ENCODE results near the gene DOCK4. TPM values are rescaled to one million over a fixed set of nuclear protein-coding genes. Genes with fewer than 3 reads are reported as not detected.

DOCK4 gene
- total RNA-seq, 1 donor from 2014 or later: 0.73 TPM

DNA sequence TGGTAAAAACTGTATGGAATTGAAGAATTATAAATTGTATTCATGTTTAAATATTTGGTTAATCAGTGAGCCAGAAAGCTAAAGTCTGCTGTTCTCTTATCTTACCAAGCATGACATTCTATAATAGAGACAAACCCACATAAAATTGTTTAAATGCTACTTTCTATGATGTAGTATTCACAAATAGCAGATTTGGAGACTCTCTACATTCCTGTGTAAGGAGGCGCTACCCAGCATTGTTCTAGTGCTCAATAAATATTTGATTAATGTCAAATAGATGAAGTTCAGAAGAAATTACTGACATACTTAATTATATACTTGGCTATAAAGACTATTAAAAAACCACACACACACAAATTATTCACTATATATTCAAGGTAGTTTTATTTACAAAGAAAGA lies 49.8 kb downstream of the DOCK4 start:
- Mint-ChIP-seq H3K36me3 (ENCODE audit: low read depth) (no peaks in the 10 kb centered on the region), H3K27ac (no peak overlapping the region), H3K4me1 (peaks cover 4% of the 10 kb centered on the region), H3K4me3 (no peak overlapping the region), H3K9me3 (no peaks in the 10 kb centered on the region), H3K27me3 (no peaks in the 10 kb centered on the region)
- ChIA-PET CTCF (no interaction called here), POLR2A (no interaction called here)
- intact Hi-C loops (cut with micrococcal nuclease): no loop called here
- ATAC-seq (ENCODE audit: low read depth) (no peak), DNase-seq (no peak)
- TF ChIP-seq, protein P1, sequence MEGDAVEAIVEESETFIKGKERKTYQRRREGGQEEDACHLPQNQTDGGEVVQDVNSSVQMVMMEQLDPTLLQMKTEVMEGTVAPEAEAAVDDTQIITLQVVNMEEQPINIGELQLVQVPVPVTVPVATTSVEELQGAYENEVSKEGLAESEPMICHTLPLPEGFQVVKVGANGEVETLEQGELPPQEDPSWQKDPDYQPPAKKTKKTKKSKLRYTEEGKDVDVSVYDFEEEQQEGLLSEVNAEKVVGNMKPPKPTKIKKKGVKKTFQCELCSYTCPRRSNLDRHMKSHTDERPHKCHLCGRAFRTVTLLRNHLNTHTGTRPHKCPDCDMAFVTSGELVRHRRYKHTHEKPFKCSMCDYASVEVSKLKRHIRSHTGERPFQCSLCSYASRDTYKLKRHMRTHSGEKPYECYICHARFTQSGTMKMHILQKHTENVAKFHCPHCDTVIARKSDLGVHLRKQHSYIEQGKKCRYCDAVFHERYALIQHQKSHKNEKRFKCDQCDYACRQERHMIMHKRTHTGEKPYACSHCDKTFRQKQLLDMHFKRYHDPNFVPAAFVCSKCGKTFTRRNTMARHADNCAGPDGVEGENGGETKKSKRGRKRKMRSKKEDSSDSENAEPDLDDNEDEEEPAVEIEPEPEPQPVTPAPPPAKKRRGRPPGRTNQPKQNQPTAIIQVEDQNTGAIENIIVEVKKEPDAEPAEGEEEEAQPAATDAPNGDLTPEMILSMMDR (IDR thresholded peaks at IDR 0.05): no peak

DNA sequence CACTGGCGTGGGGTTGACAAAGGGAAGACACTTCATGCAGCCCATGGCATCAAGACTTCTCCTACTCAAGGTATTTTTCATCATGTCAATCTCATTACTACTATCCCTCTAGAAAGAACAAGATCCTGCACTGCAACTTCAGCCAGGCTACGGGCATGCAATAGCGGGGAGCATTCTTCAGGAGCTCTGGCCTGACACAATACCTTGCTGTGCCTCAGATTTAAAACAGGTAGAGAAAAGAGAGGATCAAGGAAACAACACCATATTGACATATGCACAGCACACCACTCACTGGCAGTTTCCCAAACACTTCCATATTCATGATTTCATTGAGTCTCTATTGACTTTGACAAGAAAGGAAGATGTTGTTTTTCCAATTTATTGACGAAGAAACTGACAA lies 51.5 kb downstream of the DOCK4 start:
- H3K27me3 Mint-ChIP-seq: peaks cover 6% of the 10 kb centered on the region
- no peaks in the 10 kb centered on the region for H3K36me3 Mint-ChIP-seq (ENCODE audit: low read depth)
- CTCF ChIA-PET: no interaction called here
- ATAC-seq (ENCODE audit: low read depth) (no peak), DNase-seq (no peak)
- no peak overlapping the region for H3K27ac Mint-ChIP-seq
- no peaks in the 10 kb centered on the region for H3K9me3 Mint-ChIP-seq
- TF ChIP-seq, protein P1 (IDR thresholded peaks at IDR 0.05): no peak
- POLR2A ChIA-PET: no interaction called here
- H3K4me3 Mint-ChIP-seq: no peak overlapping the region
- intact Hi-C loops (cut with micrococcal nuclease): no loop called here
- peaks cover 4% of the 10 kb centered on the region for H3K4me1 Mint-ChIP-seq

DNA sequence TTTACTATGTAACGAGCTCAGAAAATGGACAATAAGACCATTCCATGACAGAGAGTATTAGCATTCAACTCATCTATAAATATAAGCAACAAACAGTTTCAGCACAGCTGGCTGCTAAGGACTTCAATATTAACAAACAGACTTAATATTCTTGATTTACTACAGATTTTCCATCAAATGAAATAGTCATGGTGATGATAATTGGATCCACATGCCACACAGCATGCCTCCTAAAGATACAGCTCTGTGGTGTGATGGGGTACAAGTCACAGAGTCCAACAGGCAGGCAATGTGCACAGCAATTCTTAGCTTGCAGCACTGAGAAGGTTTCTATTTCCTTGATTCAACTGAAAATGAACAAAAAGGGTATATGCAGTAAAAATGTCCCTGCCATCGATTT lies 54.0 kb downstream of the DOCK4 start:
- Mint-ChIP-seq H3K4me3 (no peak overlapping the region), H3K27me3 (peaks cover 15% of the 10 kb centered on the region), H3K4me1 (no peaks in the 10 kb centered on the region), H3K36me3 (ENCODE audit: low read depth) (no peaks in the 10 kb centered on the region), H3K9me3 (no peaks in the 10 kb centered on the region), H3K27ac (no peak overlapping the region)
- ChIA-PET CTCF (no interaction called here), POLR2A (no interaction called here)
- TF ChIP-seq, protein P1 (IDR thresholded peaks at IDR 0.05): no peak
- no peak for ATAC-seq (ENCODE audit: low read depth)
- intact Hi-C loops (cut with micrococcal nuclease): no loop called here
- DNase-seq: no peak

DNA sequence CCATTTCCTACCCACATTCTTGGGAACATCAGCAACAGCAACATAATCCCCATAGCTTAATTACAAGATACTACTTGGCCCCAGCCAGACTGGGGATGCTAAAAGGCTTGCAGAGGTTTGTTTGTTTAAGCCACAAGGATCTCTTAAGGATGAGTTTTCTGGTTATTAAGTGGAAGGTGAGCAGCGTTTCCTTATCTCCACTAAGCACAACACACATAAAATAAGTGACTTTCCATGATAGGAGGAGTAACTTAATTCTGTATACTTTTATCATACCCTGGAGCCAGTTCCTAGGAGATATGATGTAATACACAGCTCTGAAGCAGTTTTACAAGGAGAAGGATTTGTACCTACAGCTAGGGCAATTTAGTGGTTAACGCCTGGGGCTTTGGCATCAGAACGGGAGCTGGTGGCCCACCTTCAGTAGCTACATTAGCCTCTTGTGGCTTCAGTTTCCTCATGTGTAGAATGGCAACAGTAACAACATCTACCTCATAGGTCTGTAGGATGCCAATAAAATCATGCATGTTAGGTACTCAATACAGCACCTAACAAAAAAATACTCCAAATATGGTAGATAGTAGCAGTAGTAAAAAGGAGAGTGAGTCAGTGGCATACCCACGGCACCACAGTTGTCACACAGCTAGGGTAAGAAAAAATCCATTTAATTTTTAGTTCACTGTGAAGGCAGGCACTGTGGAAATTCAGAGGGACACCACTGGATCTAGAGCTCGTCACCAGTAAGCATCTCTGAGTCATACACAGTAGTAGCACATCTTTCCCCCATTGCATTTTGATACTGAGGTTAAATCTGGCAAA lies 55.2 kb downstream of the DOCK4 start:
- intact Hi-C loops (cut with micrococcal nuclease): no loop called here
- H3K4me3 Mint-ChIP-seq: no peak overlapping the region

DNA sequence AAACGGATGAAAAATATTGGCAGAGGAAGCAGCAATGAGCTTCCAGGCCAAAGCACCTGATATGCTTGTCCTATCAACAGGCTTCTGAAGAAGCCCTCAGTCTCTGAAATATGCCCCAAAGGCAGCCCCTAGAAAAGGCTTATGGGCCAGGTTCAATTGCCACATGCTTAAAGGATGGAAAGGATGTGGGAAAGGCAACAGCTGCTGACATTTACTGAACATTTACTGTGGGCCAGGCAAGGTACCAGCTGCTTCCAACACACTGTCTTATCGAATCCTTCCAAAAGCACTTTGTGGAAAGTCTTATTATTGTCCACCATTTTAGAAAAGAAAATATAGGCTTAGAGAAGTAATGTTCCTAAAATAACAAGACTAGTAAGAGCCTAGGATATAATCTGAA lies 56.5 kb downstream of the DOCK4 start:
- Mint-ChIP-seq H3K4me3 (no peak overlapping the region), H3K27ac (no peak overlapping the region), H3K27me3 (peaks cover 17% of the 10 kb centered on the region), H3K9me3 (no peaks in the 10 kb centered on the region), H3K36me3 (ENCODE audit: low read depth) (no peaks in the 10 kb centered on the region), H3K4me1 (no peaks in the 10 kb centered on the region)
- CTCF ChIA-PET: no interaction called here
- no peak for DNase-seq
- TF ChIP-seq, protein P1 (IDR thresholded peaks at IDR 0.05): no peak
- ATAC-seq (ENCODE audit: low read depth): no peak
- POLR2A ChIA-PET: no interaction called here
- intact Hi-C loops (cut with micrococcal nuclease): no loop called here

More for the DNA sequence above, 55.2 kb downstream of the DOCK4 start:
- CTCF ChIA-PET: no interaction called here
- Mint-ChIP-seq H3K27ac (no peak overlapping the region), H3K4me1 (no peaks in the 10 kb centered on the region), H3K27me3 (peaks cover 17% of the 10 kb centered on the region), H3K36me3 (ENCODE audit: low read depth) (no peaks in the 10 kb centered on the region), H3K9me3 (no peaks in the 10 kb centered on the region)
- no peak for DNase-seq
- TF ChIP-seq, protein P1 (IDR thresholded peaks at IDR 0.05): no peak
- ATAC-seq (ENCODE audit: low read depth): no peak
- POLR2A ChIA-PET: no interaction called here
